Measurements from ENCODE around the gene PKP3.

Gene PKP3

GRCh38 chr11:370070-370941 lies 23.7 kb upstream of the PKP3 start:
- no peak for TF ChIP-seq CTCF (IDR thresholded peaks at IDR 0.05; ENCODE audit: control insufficient read depth, insufficient read depth, low read depth, low read length, missing control alignments)
- no peak for DNase-seq (ENCODE audit: low read depth)
- peak overlapping the region; percentile 34 for H3K4me3 ChIP-seq (ENCODE audit: control insufficient read depth, low read depth, low read length)

DNA sequence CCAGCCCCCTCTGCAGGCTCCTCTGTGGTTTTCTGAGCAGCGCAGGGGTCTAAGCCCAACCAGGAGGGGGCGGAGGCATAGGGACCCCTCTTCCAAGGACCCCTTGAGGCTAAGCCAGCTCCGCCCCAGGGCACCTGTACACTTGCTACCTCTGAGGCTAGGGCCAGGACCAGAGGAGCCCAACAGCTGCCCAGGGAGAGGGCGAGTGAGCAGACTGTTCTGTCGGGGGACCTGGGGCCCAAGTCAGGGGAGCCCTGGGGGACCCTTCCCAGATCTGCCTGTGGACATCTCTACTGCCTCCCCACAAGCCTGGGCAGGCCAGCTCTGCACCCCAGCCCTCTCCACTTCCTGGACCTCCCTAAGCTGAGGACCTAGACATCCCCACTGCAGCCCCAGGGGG lies 23.0 kb upstream of the PKP3 start:
- H3K4me3 ChIP-seq (ENCODE audit: control insufficient read depth, low read depth, low read length), result no peak overlapping the region
- DNase-seq (ENCODE audit: low read depth), result no peak
- TF ChIP-seq CTCF (IDR thresholded peaks at IDR 0.05; ENCODE audit: control insufficient read depth, insufficient read depth, low read depth, low read length, missing control alignments), result no peak

- TF ChIP-seq CTCF (IDR thresholded peaks at IDR 0.05; ENCODE audit: control insufficient read depth, insufficient read depth, low read depth, low read length, missing control alignments), result no peak
- no peak for DNase-seq (ENCODE audit: low read depth)
- H3K4me3 ChIP-seq (ENCODE audit: control insufficient read depth, low read depth, low read length), result no peak overlapping the region
Measured at GRCh38 chr11:371716-372590, 22.1 kb upstream of the PKP3 start.

GRCh38 chr11:372809-373715 lies 20.9 kb upstream of the PKP3 start:
- DNase-seq (ENCODE audit: low read depth), result no peak
- no peak for TF ChIP-seq CTCF (IDR thresholded peaks at IDR 0.05; ENCODE audit: control insufficient read depth, insufficient read depth, low read depth, low read length, missing control alignments)
- H3K4me3 ChIP-seq (ENCODE audit: control insufficient read depth, low read depth, low read length), result no peak overlapping the region

GRCh38 chr11:373716-374551 lies 20.1 kb upstream of the PKP3 start:
- no peak for DNase-seq (ENCODE audit: low read depth)
- H3K4me3 ChIP-seq (ENCODE audit: control insufficient read depth, low read depth, low read length), result no peak overlapping the region
- TF ChIP-seq CTCF (IDR thresholded peaks at IDR 0.05; ENCODE audit: control insufficient read depth, insufficient read depth, low read depth, low read length, missing control alignments), result no peak
